Aorta (tissue), 5 donors: Measurements from ENCODE around the gene TGFBI. TPM values are rescaled to one million over a fixed set of nuclear protein-coding genes. Genes with fewer than 3 reads are reported as not detected.

Source experiments
- ATAC-seq: fragments of 200-7000 bp; cut with Tn5 transposase; one replicate; pipeline ENCODE4 v1.9.1; 2022; ENCODE audit warnings: moderate library complexity; ENCODE audit not compliant: low FRiP score
- DNase-seq, 2 donors: peaks; one replicate each; pipeline ENCODE4 v3.0.0-alpha.2; 2020
- H3K27ac ChIP-seq, 2 donors: one replicate each; pipeline ENCODE4 v1.5.1; 2013; ENCODE audit warnings: low read length in 2 of 2, mild to moderate bottlenecking in 2 of 2, moderate library complexity in 2 of 2, control low read depth in 1 of 2, inconsistent platforms in 1 of 2, low read depth in 1 of 2
- H3K27me3 ChIP-seq, 2 donors: one replicate each; pipeline ENCODE4 v1.6.1; 2013; ENCODE audit warnings: control low read depth in 1 of 2, low read length in 1 of 2, mild to moderate bottlenecking in 1 of 2, moderate library complexity in 1 of 2; ENCODE audit not compliant: insufficient read depth in 2 of 2, control insufficient read depth in 1 of 2
- H3K36me3 ChIP-seq, 2 donors: one replicate each; pipeline ENCODE4 v1.6.1; 2013; ENCODE audit warnings: control low read depth in 1 of 2, low read length in 1 of 2, mild to moderate bottlenecking in 1 of 2; ENCODE audit not compliant: insufficient read depth in 2 of 2, control insufficient read depth in 1 of 2
- H3K4me1 ChIP-seq, 2 donors: one replicate each; pipeline ENCODE4 v1.6.1; 2013; ENCODE audit warnings: low read length in 2 of 2, control low read depth in 1 of 2, mild to moderate bottlenecking in 1 of 2, moderate library complexity in 1 of 2; ENCODE audit not compliant: insufficient read depth in 2 of 2, control insufficient read depth in 1 of 2
- H3K4me3 ChIP-seq, 2 donors: one replicate each; pipeline ENCODE4 v1.5.1; 2013; ENCODE audit warnings: low read length in 2 of 2, control low read depth in 1 of 2, mild to moderate bottlenecking in 1 of 2
- H3K9me3 ChIP-seq: one replicate; pipeline ENCODE4 v1.6.1; 2013; ENCODE audit warnings: mild to moderate bottlenecking, low read length; ENCODE audit not compliant: control insufficient read depth
- WGBS, 2 donors: extraction: QIAGEN DNeasy Blood & Tissue Kit; methylation state at CpG; one replicate each; pipeline ENCODE4 v1.1.7; 2013; 5-methylcytosine and 5-hydroxymethylcytosine counted together
- intact Hi-C, 2 donors: fragments of 100-400 bp; cut with DNase I; formaldehyde crosslinking; loops; one replicate each; pipeline versions ENCODE4 v1.14.2 to v1.15.0; 2022
- polyA plus RNA-seq, 2 donors: library from polyadenylated mRNA; stranded (reverse); fragments of 200-250 nt; gene quantifications; one replicate each; pipeline ENCODE4 v1.2.3, GENCODE V29; 2013
- total RNA-seq, 2 donors: library from RNA; stranded (reverse); fragmentation: NEBNext Ultra II Directional; extraction: Animal tissue kit (Norgen Biotek cat#: 25700); gene quantifications; one replicate each; pipeline ENCODE4 v1.2.1, GENCODE V29; 2021
- donor health status: healthy with polysubstance abuse.
- donor health status: Bipolar disorder and iron deficiency.
- donor health status: DM: no; HTN: no; CAD: no.
- donor health status: DM: no; HTN: no; CAD: no.
- donor health status: DM: yes; HTN: yes; CAD: no.

Gene TGFBI
- total and polyA plus RNA-seq, 4 donors = 83.3 to 335 (median 207) TPM

DNA sequence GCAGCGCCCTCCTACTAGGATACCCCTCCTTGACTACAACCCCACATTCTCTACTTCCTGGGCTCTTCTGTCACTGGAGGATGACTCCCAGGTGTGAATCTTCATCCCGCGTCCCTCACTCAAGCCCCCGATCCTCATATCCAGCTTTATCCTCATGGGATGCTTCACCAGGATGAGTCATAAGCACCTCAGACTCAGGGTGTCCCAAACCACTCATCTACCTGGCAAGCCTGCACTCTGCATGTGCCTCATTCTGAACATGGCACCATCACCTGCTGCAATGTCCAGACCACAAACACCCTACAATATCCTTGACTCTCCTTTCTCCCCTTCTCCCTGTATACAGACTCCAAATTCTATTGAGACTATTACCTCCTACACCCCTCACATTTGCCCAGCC is 1.5 kb upstream of the TGFBI start:
- WGBS, 2 donors = 93 to 95% methylated on average over 4 of the region's 4 CpGs
- no peak for ATAC-seq
- no peak for DNase-seq
- H3K27me3 ChIP-seq = no peaks in the 10 kb centered on the region
- intact Hi-C loops = loop anchor here in 1 of 2 donors (2.0 kb wide), 1 partner anchor 31 kb away; no protein-coding TSS in a partner anchor
- no peak overlapping the region for H3K27ac ChIP-seq
- H3K36me3 ChIP-seq = no peaks in the 10 kb centered on the region
- H3K4me3 ChIP-seq = no peak overlapping the region
- H3K4me1 ChIP-seq = peaks cover 0 to 8% of the 10 kb centered on the region in 2 donors
- H3K9me3 ChIP-seq = no peaks in the 10 kb centered on the region

- WGBS, 2 donors = 82 to 83% methylated on average over 3 of the region's 3 CpGs
- H3K36me3 ChIP-seq = no peaks in the 10 kb centered on the region
- no peak for ATAC-seq
- intact Hi-C loops = no loop called here
- no peak overlapping the region for H3K4me3 ChIP-seq
- H3K9me3 ChIP-seq = no peaks in the 10 kb centered on the region
- H3K27me3 ChIP-seq = no peaks in the 10 kb centered on the region
- peaks cover 0 to 8% of the 10 kb centered on the region in 2 donors for H3K4me1 ChIP-seq
- DNase-seq = no peak
- H3K27ac ChIP-seq = no peak overlapping the region
These were observed 698 bp upstream of the TGFBI start for GRCh38 chr5:136028090-136028489.

GRCh38 chr5:136030252-136030651 is 1.5 kb downstream of the TGFBI start:
- peak in 1 of 2 donors; percentile 33 for DNase-seq
- Histone ChIP-seq H3K27me3 (no peaks in the 10 kb centered on the region), H3K36me3 (no peaks in the 10 kb centered on the region), H3K9me3 (no peaks in the 10 kb centered on the region), H3K4me1 (peaks cover 0 to 5% of the 10 kb centered on the region in 2 donors), H3K4me3 (no peak overlapping the region), H3K27ac (no peak overlapping the region)
- 74 to 82% methylated on average over 2 of the region's 2 CpGs for WGBS, 2 donors
- no peak for ATAC-seq
- intact Hi-C loops = no loop called here

DNA sequence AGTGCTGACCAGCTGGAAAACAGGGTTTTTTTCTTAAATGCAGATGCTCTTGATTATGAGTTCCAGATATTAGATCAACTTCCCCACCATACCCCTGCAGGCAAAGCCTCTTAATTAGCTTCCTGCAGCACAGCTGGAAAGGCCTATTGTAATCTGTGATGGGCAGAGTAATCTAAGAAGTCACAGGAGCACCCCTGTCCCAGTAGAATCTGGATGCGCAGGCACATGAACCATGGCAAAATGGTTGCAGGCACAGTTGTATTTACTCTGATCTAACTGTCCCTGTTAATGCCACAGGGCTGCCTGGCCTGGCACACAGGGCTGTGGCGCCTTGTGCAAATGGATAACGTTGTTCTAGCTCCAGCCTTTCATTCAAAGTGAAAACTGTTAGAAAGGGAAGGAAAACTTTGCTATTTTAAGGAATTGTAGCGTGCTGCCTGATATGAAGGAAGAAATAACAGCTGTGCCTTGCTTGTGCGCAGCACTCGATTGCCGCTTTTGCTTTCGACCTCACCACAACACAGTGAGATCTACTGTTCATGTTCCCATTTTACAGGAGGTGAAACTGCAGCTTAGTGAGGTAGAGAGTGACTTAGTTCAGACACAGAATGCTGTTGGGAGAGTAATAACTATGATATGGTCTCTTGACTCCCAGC is 2.3 kb downstream of the TGFBI start:
- ATAC-seq = no peak

DNA sequence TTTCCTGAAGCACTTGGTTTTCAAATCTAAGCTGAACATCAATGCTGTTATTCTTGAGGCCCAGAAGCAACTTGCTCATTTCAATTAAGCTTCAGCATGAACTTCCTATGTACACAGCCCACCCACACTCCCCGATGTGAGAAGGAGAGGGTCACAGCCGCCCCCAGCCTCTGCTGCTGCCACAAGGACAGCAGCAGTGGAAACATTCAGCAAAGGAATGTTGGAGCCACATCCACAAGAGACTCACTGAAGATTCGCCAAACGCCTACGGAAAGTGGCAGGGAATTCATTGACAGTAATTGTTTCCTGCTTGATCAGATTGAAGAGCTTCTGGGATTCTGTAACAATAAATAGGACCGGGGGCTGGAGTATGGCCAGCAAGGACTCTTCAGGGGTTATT is 2.9 kb downstream of the TGFBI start:
- 79 to 82% methylated on average over 6 of the region's 6 CpGs for WGBS, 2 donors
- Histone ChIP-seq H3K27me3 (no peaks in the 10 kb centered on the region), H3K36me3 (no peaks in the 10 kb centered on the region), H3K9me3 (no peaks in the 10 kb centered on the region), H3K4me1 (peaks cover 0 to under 1% of the 10 kb centered on the region in 2 donors), H3K4me3 (no peak overlapping the region), H3K27ac (no peak overlapping the region)
- intact Hi-C loops = no loop called here
- ATAC-seq (no peak), DNase-seq (peak in 1 of 2 donors; percentile 29)

More for the DNA sequence above, 2.3 kb downstream of the TGFBI start:
- Histone ChIP-seq H3K27ac (no peak overlapping the region), H3K36me3 (no peaks in the 10 kb centered on the region), H3K4me1 (peaks cover 0 to 5% of the 10 kb centered on the region in 2 donors), H3K4me3 (no peak overlapping the region), H3K27me3 (no peaks in the 10 kb centered on the region), H3K9me3 (no peaks in the 10 kb centered on the region)
- 46 to 57% methylated on average over 8 of the region's 8 CpGs for WGBS, 2 donors
- intact Hi-C loops = no loop called here
- DNase-seq = peak in 1 of 2 donors; percentile 57

DNA sequence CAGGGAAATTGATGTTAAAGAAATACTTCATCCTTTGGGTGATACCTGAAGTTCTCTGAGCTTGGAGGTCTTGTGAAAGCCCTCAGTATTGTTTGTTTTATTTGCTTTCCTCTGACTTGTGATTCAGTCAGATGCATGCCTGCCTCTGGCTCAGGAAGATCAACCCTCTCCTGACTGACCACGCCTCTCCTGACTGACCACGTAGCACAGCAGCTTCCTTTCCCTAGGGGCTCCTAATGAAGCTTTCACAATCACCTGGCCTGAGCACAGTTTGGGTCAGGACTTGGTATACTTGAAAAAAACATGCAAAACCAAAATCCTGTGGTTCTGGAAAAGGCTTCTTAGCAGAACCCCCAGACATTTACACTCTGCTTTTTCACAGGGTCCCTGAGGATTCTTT is 3.8 kb downstream of the TGFBI start:
- Histone ChIP-seq H3K4me1 (no peaks in the 10 kb centered on the region), H3K9me3 (no peaks in the 10 kb centered on the region), H3K27ac (no peak overlapping the region), H3K36me3 (no peaks in the 10 kb centered on the region), H3K4me3 (no peak overlapping the region), H3K27me3 (no peaks in the 10 kb centered on the region)
- 72 to 92% methylated on average over 2 of the region's 2 CpGs for WGBS, 2 donors
- intact Hi-C loops = no loop called here
- no peak for ATAC-seq
- DNase-seq = peak in 1 of 2 donors; percentile 44

DNA sequence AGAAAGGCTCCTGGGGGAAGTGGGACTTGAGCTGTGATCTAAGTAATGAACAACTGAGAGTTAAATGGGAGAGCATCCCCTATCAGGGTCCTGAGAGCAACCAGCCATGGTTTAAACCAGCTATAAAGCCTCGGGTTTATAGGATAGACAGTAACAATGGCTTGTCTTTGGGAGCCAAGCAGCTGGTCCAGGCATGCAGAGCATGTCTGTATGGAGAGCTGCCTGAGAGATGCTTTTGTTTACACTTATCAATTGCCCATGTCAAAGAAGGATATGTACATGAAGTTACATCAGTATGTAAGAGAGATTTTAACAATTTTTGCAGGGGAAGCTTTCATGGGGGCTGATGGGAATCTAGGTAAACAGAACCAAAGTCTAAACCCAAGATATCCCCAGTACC is 4.4 kb downstream of the TGFBI start:
- no peak for ATAC-seq
- Histone ChIP-seq H3K4me3 (no peak overlapping the region), H3K27me3 (no peaks in the 10 kb centered on the region), H3K9me3 (no peaks in the 10 kb centered on the region), H3K36me3 (no peaks in the 10 kb centered on the region), H3K27ac (no peak overlapping the region), H3K4me1 (no peaks in the 10 kb centered on the region)
- intact Hi-C loops = no loop called here
- 74 to 79% methylated on average over 1 of the region's 1 CpG for WGBS, 2 donors
- DNase-seq = no peak

DNA sequence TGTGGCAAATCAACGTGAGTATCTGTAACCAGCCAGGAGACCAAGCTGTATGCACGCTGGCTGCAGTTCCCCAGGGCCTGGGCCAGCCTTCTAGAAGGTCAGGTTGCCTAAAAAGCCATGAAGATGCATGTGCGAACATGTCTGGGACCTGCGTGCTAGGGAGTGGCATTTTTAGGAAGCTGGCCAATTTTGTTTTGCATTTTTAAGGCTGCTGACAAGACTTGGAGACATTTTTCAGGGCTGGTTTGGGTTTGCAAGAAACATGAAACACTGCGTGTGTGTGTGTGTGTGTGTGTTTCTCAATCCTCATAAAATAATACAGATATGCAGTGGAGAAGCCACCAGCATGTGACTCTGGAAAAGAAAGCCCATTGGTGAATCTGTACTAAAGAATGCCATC is 5.1 kb downstream of the TGFBI start:
- ATAC-seq = no peak
- H3K4me1 ChIP-seq = no peaks in the 10 kb centered on the region
- DNase-seq = peak in 1 of 2 donors; percentile 26
- H3K9me3 ChIP-seq = no peaks in the 10 kb centered on the region
- H3K27ac ChIP-seq = no peak overlapping the region
- WGBS, 2 donors = 84 to 88% methylated on average over 5 of the region's 5 CpGs
- intact Hi-C loops = no loop called here
- no peaks in the 10 kb centered on the region for H3K36me3 ChIP-seq
- H3K4me3 ChIP-seq = no peak overlapping the region
- H3K27me3 ChIP-seq = no peaks in the 10 kb centered on the region

- Histone ChIP-seq H3K27me3 (no peaks in the 10 kb centered on the region), H3K27ac (no peak overlapping the region), H3K9me3 (no peaks in the 10 kb centered on the region), H3K4me1 (no peaks in the 10 kb centered on the region), H3K36me3 (no peaks in the 10 kb centered on the region), H3K4me3 (no peak overlapping the region)
- ATAC-seq = no peak
- WGBS, 2 donors = 85 to 94% methylated on average over 1 of the region's 1 CpG
- peak in 1 of 2 donors; percentile 12 for DNase-seq
- intact Hi-C loops = no loop called here
These were observed 5.7 kb downstream of the TGFBI start for GRCh38 chr5:136034492-136034891.
